Thoracic aorta (tissue), 2 donors: ENCODE results near the gene IARS1. TPM values are rescaled to one million over a fixed set of nuclear protein-coding genes. Genes with fewer than 3 reads are reported as not detected.

Source experiments
- ATAC-seq: fragments of 150-250 bp; one replicate; pipeline ENCODE4 v1.8.0; 2017; ENCODE audit warnings: low read depth; ENCODE audit not compliant: insufficient number of reproducible peaks, low FRiP score
- DNase-seq: peaks from one replicate; pipeline ENCODE4 v3.0.0-alpha.2; 2020; ENCODE audit warnings: low spot score
- H3K27ac ChIP-seq, 2 donors: fragments of 200-600 bp; sonication (generic); 1 replicate in 1 of 2; 2 replicates in 1 of 2; pipeline ENCODE4 v1.5.1; 2016; ENCODE audit warnings: mild to moderate bottlenecking in 2 of 2, moderate library complexity in 2 of 2
- H3K27me3 ChIP-seq: fragments of 200-600 bp; sonication (generic); replicated peaks from 2 replicates; pipeline ENCODE4 v1.6.0; 2016; ENCODE audit warnings: mild to moderate bottlenecking; ENCODE audit not compliant: insufficient read depth
- H3K36me3 ChIP-seq: fragments of 200-600 bp; sonication (generic); one replicate; pipeline ENCODE4 v1.5.1; 2016
- H3K4me1 ChIP-seq, 2 donors: fragments of 200-600 bp; sonication (generic); 1 replicate in 1 of 2; 2 replicates in 1 of 2; pipeline versions ENCODE4 v1.5.1 to v1.6.0; 2016; ENCODE audit warnings: low read depth in 2 of 2, mild to moderate bottlenecking in 1 of 2; ENCODE audit not compliant: control insufficient read depth in 1 of 2
- H3K4me3 ChIP-seq: fragments of 200-600 bp; sonication (generic); 2 replicates; pipeline ENCODE4 v1.5.1; 2016; ENCODE audit warnings: mild to moderate bottlenecking
- H3K9me3 ChIP-seq: fragments of 200-600 bp; sonication (generic); 2 replicates; pipeline ENCODE4 v1.5.1; 2016
- total RNA-seq, 2 donors: library from RNA; depleted of rRNA; stranded (reverse); fragments of >200 nt; gene quantifications; one replicate each; pipeline versions ENCODE4 v1.1.0 to v1.2.3, GENCODE V29; 2016
- TF ChIP-seq, protein P1 (sequence below): fragments of 200-600 bp; sonication (generic); IDR thresholded peaks from one replicate; pipeline ENCODE4 v1.5.1; 2019; ENCODE audit warnings: antibody characterized with exemption

IARS1 gene
- total RNA-seq, 2 donors from 2014 or later: 79.3 to 150 TPM

- ATAC-seq: no peak
- TF ChIP-seq, protein P1, sequence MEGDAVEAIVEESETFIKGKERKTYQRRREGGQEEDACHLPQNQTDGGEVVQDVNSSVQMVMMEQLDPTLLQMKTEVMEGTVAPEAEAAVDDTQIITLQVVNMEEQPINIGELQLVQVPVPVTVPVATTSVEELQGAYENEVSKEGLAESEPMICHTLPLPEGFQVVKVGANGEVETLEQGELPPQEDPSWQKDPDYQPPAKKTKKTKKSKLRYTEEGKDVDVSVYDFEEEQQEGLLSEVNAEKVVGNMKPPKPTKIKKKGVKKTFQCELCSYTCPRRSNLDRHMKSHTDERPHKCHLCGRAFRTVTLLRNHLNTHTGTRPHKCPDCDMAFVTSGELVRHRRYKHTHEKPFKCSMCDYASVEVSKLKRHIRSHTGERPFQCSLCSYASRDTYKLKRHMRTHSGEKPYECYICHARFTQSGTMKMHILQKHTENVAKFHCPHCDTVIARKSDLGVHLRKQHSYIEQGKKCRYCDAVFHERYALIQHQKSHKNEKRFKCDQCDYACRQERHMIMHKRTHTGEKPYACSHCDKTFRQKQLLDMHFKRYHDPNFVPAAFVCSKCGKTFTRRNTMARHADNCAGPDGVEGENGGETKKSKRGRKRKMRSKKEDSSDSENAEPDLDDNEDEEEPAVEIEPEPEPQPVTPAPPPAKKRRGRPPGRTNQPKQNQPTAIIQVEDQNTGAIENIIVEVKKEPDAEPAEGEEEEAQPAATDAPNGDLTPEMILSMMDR: no peak
- Histone ChIP-seq H3K4me3 (no peak overlapping the region), H3K36me3 (peaks cover 5% of the 10 kb centered on the region), H3K4me1 (peaks cover 8 to 31% of the 10 kb centered on the region in 2 donors), H3K27me3 (no peaks in the 10 kb centered on the region), H3K27ac (no peak overlapping the region), H3K9me3 (no peaks in the 10 kb centered on the region)
- no peak for DNase-seq
Measured at GRCh38 chr9:92291577-92291976, 1.9 kb downstream of the IARS1 start.

DNA sequence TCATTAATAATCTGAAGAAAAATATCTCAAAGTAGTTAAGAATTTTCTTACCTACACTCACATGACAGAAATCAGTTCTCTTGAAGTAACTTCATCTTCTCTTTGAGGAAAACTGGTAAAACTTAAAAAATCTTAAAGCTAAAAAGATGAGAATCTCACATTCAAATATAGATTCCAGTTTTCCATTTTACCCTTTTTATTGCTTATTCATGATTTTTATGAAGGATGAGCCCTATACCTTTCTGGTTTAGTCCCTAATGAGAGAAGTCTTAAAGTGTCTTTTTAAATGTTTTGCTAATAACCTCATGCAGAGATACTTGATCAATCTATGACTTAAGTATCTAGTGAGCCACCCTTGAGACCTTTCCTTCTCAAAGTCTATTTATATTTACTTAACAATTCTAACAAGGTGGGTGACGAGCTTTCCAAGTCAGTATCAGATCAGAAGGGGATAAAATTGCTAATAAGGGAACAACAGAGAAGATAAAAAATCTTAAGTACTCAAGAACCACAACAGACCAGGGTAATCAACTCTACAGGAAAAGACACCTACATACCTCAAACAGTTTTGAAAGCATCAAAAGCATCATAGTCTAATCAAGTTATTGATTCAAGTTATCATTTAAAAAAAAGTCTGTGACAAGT, 2.6 kb downstream of the IARS1 start:
- H3K27ac ChIP-seq: no peak overlapping the region
- TF ChIP-seq, protein P1: no peak
- H3K27me3 ChIP-seq: no peaks in the 10 kb centered on the region
- ATAC-seq (no peak), DNase-seq (no peak)
- no peaks in the 10 kb centered on the region for H3K9me3 ChIP-seq
- peaks cover 8 to 31% of the 10 kb centered on the region in 2 donors for H3K4me1 ChIP-seq
- H3K36me3 ChIP-seq: peaks cover 5% of the 10 kb centered on the region
- H3K4me3 ChIP-seq: no peak overlapping the region

DNA sequence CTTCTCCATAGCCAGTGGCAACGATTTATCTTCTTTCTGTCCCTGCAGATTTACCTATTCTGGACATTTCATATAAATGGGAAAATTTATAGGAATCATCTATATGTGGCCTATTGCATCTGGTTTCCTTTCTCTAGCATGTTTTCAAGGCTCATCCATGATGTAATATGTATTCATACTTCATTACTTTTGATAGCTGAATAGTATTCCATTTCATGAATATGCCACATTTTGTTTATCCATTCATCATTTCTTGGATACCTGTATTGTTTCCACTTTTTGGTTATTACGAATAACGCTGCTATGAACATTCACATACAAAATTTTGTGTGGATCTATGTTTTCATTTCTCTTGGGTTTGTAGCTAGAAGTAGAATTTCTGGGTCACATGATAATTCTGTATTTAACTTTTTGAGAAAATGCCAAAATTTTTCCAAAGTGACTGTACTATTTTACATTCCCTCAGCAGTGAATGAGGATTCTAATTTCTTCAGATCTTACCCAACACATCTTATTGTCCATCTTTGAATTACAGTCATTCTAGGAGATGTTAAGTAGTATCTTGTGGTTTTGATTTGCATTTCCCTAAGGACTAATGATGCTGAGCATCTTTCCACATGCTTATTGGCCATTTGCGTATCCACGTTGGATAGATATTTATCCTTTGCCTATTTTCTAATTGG, 3.6 kb downstream of the IARS1 start:
- no peak for ATAC-seq
- H3K4me3 ChIP-seq: no peak overlapping the region
- TF ChIP-seq, protein P1: no peak
- no peaks in the 10 kb centered on the region for H3K9me3 ChIP-seq
- no peak for DNase-seq
- H3K36me3 ChIP-seq: peaks cover 10% of the 10 kb centered on the region
- peaks cover 8 to 25% of the 10 kb centered on the region in 2 donors for H3K4me1 ChIP-seq
- H3K27ac ChIP-seq: no peak overlapping the region
- H3K27me3 ChIP-seq: no peaks in the 10 kb centered on the region

- Histone ChIP-seq H3K9me3 (no peaks in the 10 kb centered on the region), H3K36me3 (peaks cover 58% of the 10 kb centered on the region), H3K4me3 (no peak overlapping the region), H3K4me1 (no peaks in the 10 kb centered on the region), H3K27me3 (no peaks in the 10 kb centered on the region), H3K27ac (no peak overlapping the region)
- TF ChIP-seq, protein P1: no peak
- ATAC-seq: no peak
- DNase-seq: no peak
Measured at GRCh38 chr9:92279302-92279701, 14.2 kb downstream of the IARS1 start.

DNA sequence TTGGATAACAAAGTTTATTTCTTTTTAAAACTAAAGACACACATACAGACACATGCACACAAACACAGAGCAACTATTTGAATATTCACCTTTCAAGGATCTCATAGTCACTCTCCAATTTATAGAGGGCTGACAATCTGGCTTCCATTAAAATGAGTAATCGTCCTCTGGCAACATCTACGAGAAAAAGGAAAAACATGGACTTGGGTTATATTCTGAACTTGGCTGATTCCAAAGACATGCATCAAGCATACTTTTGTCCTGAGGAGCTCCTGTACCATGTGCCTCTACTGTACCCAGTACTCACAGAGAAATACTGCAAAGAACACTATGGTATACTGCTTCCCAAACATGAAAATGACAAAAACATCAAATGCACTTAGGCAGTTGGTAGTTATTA, 15.4 kb downstream of the IARS1 start:
- H3K36me3 ChIP-seq: peaks cover 62% of the 10 kb centered on the region
- H3K4me3 ChIP-seq: no peak overlapping the region
- no peaks in the 10 kb centered on the region for H3K27me3 ChIP-seq
- no peak for DNase-seq
- ATAC-seq: no peak
- H3K9me3 ChIP-seq: no peaks in the 10 kb centered on the region
- H3K4me1 ChIP-seq: no peaks in the 10 kb centered on the region
- H3K27ac ChIP-seq: no peak overlapping the region
- TF ChIP-seq, protein P1: no peak
